Right lobe of liver (tissue), 4 donors: ENCODE measurements around the gene NME9.
A peak's percentile ranks its signal among the peaks of the same experiment; 100 is the strongest.

ENCODE experiments used
- CTCF ChIP-seq, 4 donors: fragments of 200-600 bp in 3 of 4; fragments of 450-650 bp in 1 of 4; IDR thresholded peaks; one replicate each; pipeline versions ENCODE4 v1.5.1 to v1.8.0; 2016 to 2022; ENCODE audit warnings: antibody characterized with exemption in 4 of 4, mild to moderate bottlenecking in 2 of 4
- POLR2A ChIP-seq: fragments of 450-650 bp; IDR thresholded peaks from one replicate; pipeline ENCODE4 v1.6.1; 2017; ENCODE audit warnings: antibody characterized with exemption, mild to moderate bottlenecking
- donor health status: DM: no; HTN: no; CAD: no.
- donor health status: DM: no; HTN: no; CAD: no.
- donor health status: DM: no; HTN: yes; CAD: no.

GRCh38 chr3:138347960-138348753, 18.5 kb upstream of the NME9 start, which contains the start of gene MRAS:
- peak; percentile 31 to 51 (median 42) for TF ChIP-seq CTCF (IDR thresholded peaks at IDR 0.05)
- peak; percentile 54 for TF ChIP-seq POLR2A
